ENCODE measurements around the gene SRP19.

DNA sequence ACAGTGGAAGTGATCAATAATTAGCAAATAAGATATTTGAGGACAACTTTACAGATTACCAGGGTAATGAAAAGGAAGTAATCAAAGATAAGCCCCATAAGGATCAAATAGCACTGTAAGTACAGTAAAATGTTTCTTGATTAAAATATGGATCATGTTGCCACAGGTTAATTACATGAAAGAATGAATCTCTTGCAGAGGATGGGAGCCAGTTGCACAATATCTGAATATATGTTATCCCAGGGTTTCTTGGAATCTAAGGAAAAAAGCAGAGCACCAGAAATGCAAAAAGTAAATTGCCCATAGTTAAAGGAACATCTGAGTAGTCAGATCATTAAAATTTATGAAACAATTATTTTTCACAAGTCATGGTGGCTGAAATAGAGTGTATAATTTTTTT, 13.8 kb upstream of the SRP19 start:
- TF ChIP-seq EP300 (IDR thresholded peaks at IDR 0.05; ENCODE audit: low read depth): no peak
- TF ChIP-seq, protein P1, sequence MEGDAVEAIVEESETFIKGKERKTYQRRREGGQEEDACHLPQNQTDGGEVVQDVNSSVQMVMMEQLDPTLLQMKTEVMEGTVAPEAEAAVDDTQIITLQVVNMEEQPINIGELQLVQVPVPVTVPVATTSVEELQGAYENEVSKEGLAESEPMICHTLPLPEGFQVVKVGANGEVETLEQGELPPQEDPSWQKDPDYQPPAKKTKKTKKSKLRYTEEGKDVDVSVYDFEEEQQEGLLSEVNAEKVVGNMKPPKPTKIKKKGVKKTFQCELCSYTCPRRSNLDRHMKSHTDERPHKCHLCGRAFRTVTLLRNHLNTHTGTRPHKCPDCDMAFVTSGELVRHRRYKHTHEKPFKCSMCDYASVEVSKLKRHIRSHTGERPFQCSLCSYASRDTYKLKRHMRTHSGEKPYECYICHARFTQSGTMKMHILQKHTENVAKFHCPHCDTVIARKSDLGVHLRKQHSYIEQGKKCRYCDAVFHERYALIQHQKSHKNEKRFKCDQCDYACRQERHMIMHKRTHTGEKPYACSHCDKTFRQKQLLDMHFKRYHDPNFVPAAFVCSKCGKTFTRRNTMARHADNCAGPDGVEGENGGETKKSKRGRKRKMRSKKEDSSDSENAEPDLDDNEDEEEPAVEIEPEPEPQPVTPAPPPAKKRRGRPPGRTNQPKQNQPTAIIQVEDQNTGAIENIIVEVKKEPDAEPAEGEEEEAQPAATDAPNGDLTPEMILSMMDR (IDR thresholded peaks at IDR 0.05): no peak

Data from transverse colon (tissue), 3 donors.